Parathyroid adenoma (tissue), 2 donors: ENCODE results near the gene PLSCR5.

Experiments
- H2AFZ ChIP-seq: fragments of 300-600 bp; sonication (generic); one replicate; pipeline ENCODE4 v1.7.0; 2017; ENCODE audit warnings: antibody characterized with exemption, mild to moderate bottlenecking
- H3K27ac ChIP-seq: fragments of 300-600 bp; sonication (generic); one replicate; pipeline ENCODE4 v1.7.0; 2017
- H3K27me3 ChIP-seq: fragments of 300-600 bp; sonication (generic); one replicate; pipeline ENCODE4 v1.7.0; 2017; ENCODE audit warnings: low read length; ENCODE audit not compliant: control insufficient read depth, insufficient read depth
- H3K36me3 ChIP-seq: fragments of 300-600 bp; sonication (generic); one replicate; pipeline ENCODE4 v1.7.0; 2017; ENCODE audit warnings: low read length; ENCODE audit not compliant: control insufficient read depth, insufficient read depth
- H3K4me1 ChIP-seq: fragments of 300-600 bp; sonication (generic); one replicate; pipeline ENCODE4 v1.7.0; 2017; ENCODE audit warnings: control low read depth
- H3K4me2 ChIP-seq: fragments of 300-600 bp; sonication (generic); one replicate; pipeline ENCODE4 v1.7.0; 2017; ENCODE audit warnings: low read length
- H3K4me3 ChIP-seq: fragments of 300-600 bp; sonication (generic); one replicate; pipeline ENCODE4 v1.7.0; 2017; ENCODE audit warnings: low read depth, low read length
- H3K79me2 ChIP-seq: fragments of 300-600 bp; sonication (generic); one replicate; pipeline ENCODE4 v1.7.0; 2017; ENCODE audit warnings: control low read depth
- H3K9ac ChIP-seq: fragments of 300-600 bp; sonication (generic); one replicate; pipeline ENCODE4 v1.7.0; 2017; ENCODE audit warnings: mild to moderate bottlenecking
- H3K9me3 ChIP-seq: fragments of 300-600 bp; sonication (generic); one replicate; pipeline ENCODE4 v1.7.0; 2017; ENCODE audit warnings: low read length; ENCODE audit not compliant: control insufficient read depth
- TF ChIP-seq, protein P1 (sequence below): fragments of 300-600 bp; sonication (generic); IDR thresholded peaks from one replicate; pipeline ENCODE4 v1.7.0; 2017; ENCODE audit warnings: antibody characterized with exemption, mild to moderate bottlenecking
- donor health status: primary hyperparathyroidism.

The PLSCR5 gene

DNA sequence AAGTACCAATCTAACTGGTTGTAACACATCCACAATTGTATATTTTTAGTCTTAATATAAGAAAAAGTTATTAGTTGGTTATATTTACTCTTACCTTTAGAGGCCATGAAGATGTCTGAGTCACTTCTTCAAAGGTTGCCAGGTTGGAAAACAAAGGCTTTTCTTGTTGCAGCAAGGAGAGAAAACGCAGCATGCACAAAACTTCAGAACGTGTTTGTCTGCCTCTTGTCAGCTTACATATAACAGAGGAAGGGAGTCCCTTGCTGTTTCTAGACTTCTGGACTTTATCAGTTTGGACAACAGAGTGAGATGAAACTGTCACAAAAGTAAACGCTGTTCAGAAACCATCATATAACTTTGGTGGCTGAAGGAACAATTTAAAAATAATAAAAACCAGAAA lies at the start of gene PLSCR5:
Gene PLSCR5 (minus strand): TSS at position 241 of the 400 bp plus-strand sequence. CDS start 134 bp downstream, at position 107.
- Histone ChIP-seq H3K79me2 (no peaks in the 10 kb centered on the region), H3K9me3 (no peaks in the 10 kb centered on the region), H3K27ac (no peak within 1 kb of the TSS), H3K4me3 (no peak within 1 kb of the TSS), H3K27me3 (no peaks in the 10 kb centered on the region), H2AFZ (no peak within 1 kb of the TSS), H3K9ac (no peak within 1 kb of the TSS), H3K4me2 (no peak within 1 kb of the TSS), H3K36me3 (no peaks in the 10 kb centered on the region), H3K4me1 (no peaks in the 10 kb centered on the region)
- TF ChIP-seq, protein P1, sequence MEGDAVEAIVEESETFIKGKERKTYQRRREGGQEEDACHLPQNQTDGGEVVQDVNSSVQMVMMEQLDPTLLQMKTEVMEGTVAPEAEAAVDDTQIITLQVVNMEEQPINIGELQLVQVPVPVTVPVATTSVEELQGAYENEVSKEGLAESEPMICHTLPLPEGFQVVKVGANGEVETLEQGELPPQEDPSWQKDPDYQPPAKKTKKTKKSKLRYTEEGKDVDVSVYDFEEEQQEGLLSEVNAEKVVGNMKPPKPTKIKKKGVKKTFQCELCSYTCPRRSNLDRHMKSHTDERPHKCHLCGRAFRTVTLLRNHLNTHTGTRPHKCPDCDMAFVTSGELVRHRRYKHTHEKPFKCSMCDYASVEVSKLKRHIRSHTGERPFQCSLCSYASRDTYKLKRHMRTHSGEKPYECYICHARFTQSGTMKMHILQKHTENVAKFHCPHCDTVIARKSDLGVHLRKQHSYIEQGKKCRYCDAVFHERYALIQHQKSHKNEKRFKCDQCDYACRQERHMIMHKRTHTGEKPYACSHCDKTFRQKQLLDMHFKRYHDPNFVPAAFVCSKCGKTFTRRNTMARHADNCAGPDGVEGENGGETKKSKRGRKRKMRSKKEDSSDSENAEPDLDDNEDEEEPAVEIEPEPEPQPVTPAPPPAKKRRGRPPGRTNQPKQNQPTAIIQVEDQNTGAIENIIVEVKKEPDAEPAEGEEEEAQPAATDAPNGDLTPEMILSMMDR, result no peak

GRCh38 chr3:146653978-146654377 lies 48.8 kb upstream of the PLSCR5 start:
- H3K4me3 ChIP-seq, result no peak overlapping the region
- no peaks in the 10 kb centered on the region for H3K9me3 ChIP-seq
- no peak overlapping the region for H3K4me2 ChIP-seq
- no peak overlapping the region for H3K27ac ChIP-seq
- no peak overlapping the region for H2AFZ ChIP-seq
- TF ChIP-seq, protein P1, result no peak
- H3K4me1 ChIP-seq, result no peaks in the 10 kb centered on the region
- no peak overlapping the region for H3K9ac ChIP-seq
- no peaks in the 10 kb centered on the region for H3K36me3 ChIP-seq
- H3K79me2 ChIP-seq, result no peaks in the 10 kb centered on the region
- H3K27me3 ChIP-seq, result no peaks in the 10 kb centered on the region

- Histone ChIP-seq H3K27me3 (no peaks in the 10 kb centered on the region), H3K4me2 (no peak overlapping the region), H3K79me2 (no peaks in the 10 kb centered on the region), H3K9me3 (no peaks in the 10 kb centered on the region), H3K9ac (no peak overlapping the region), H2AFZ (no peak overlapping the region), H3K4me1 (no peaks in the 10 kb centered on the region), H3K36me3 (no peaks in the 10 kb centered on the region), H3K27ac (no peak overlapping the region), H3K4me3 (no peak overlapping the region)
- TF ChIP-seq, protein P1, result no peak
These were observed 45.7 kb upstream of the PLSCR5 start for GRCh38 chr3:146650691-146651442.

- Histone ChIP-seq H3K4me1 (no peaks in the 10 kb centered on the region), H3K27ac (no peak overlapping the region), H3K79me2 (no peaks in the 10 kb centered on the region), H3K9me3 (no peaks in the 10 kb centered on the region), H3K36me3 (no peaks in the 10 kb centered on the region), H3K4me2 (no peak overlapping the region), H3K4me3 (no peak overlapping the region), H3K27me3 (no peaks in the 10 kb centered on the region), H2AFZ (no peak overlapping the region), H3K9ac (no peak overlapping the region)
- TF ChIP-seq, protein P1, result no peak
These were observed 41.1 kb upstream of the PLSCR5 start for GRCh38 chr3:146646261-146646660.
